HS-27A (cell line): Measurements from ENCODE around the gene FAM117B.
A peak's percentile ranks its signal among the peaks of the same experiment; 100 is the strongest.
"Not testable (repeated sequence)": the region's sequence is repeated elsewhere in the genome, so short reads cannot be mapped to it uniquely, and the experiment has no call there.

Experiments
- DNase-seq: peaks from one replicate; pipeline ENCODE4 v3.0.0-alpha.2; 2012; ENCODE audit warnings: low read depth, missing footprints

The FAM117B gene

DNA sequence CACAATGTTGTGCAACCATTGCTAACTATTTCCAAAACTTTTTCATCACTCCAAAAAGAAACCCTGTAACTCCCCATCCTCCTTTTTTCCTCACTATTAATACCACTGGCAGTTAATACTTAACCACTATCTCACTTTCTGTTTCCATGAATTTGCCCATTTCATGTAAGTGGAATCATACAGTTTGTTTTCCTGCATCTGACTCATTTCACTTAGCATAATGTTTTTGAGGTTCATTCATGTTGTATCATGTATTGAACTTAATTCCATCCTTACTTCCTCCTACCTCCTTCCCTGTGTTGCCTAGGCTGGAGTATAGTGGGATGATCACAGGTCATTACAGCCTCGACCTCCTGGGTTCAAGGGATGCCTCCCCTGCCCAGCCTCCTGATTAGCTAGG is 68.3 kb downstream of the FAM117B start:
- no peak for DNase-seq

DNA sequence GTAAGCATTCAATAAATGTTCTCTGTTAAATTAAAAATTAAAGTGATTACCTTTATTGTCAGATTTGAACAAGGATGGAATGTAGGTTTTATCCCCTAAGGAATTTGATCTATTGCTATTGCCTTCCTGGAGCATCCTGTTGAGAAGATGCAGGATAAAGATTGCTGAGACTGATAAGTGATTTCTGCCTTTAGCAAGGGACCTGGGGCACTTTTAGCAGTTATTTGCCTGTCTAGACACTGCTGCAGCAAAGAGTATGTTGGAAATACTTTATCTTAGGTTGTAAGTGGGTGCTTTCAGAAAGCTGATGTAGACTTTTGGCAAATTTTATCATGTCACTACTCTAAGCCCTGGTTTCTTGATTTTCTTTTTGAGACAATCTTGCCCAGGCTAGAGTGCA is 69.5 kb downstream of the FAM117B start:
- no peak for DNase-seq

GRCh38 chr2:202705446-202706020 is 70.8 kb downstream of the FAM117B start:
- DNase-seq = no peak

DNA sequence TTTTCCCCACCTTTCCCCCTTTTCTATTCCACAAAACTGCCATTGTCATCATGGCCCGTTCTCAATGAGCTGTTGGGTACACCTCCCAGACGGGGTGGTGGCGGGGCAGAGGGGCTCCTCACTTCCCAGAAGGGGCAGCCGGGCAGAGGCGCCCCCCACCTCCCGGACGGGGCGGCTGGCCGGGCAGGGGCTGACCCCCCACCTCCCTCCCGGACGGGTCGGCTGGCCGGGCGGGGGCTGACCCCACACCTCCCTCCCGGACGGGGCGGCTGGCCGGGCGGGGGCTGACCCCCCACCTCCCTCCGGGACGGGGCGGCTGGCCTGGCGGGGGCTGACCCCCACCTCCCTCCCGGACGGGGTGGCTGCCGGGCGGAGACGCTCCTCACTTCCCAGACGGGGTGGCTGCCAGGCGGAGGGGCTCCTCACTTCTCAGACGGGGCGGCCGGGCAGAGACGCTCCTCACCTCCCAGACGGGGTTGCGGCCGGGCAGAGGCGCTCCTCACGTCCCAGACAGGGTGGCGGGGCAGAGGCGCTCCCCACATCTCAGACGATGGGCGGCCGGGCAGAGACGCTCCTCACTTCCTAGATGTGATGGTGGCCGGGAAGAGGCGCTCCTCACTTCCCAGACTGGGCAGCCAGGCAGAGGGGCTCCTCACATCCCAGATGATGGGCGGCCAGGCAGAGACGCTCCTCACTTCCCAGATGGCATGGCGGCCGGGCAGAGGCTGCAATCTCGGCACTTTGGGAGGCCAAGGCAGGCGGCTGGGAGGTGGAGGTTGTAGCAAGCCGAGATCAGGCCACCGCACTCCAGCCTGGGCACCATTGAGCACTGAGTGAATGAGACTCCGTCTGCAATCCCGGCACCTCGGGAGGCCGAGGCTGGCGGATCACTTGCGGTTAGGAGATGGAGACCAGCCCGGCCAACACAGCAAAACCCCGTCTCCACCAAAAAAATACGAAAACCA is 80.5 kb downstream of the FAM117B start:
- not testable (repeated sequence) for DNase-seq

DNA sequence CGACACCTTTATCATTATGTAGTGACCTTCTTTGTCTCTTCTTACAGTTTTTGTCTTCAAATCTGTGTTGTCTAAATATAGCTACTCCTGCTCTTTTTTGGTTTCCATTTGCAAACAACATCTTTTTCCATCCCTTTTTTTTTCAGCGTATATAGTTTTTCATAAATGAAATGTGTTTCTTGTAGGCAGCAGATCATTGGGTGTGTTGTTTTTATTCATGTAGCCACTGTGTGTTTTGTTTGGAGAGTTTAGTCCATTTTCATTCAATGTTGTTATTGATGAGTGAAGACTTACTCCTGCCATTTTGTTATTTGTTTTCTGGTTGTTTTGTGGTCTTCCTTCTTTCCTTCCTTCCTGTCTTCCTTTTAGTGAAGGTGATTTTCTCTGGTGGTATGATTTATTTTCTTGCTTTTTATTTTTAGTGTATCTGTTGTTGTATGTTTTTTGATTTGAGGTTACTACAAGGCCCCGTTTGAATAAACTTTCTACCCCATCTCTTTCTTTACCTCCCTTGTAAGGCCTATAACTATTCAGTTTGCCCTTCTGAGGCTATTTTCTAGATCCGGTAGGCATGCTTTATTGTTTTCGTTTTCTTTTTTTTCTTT is 81.4 kb downstream of the FAM117B start:
- DNase-seq = no peak

GRCh38 chr2:202716953-202717597 is 82.3 kb downstream of the FAM117B start:
- DNase-seq = no peak

GRCh38 chr2:202717598-202718310 is 83.0 kb downstream of the FAM117B start:
- DNase-seq = no peak

GRCh38 chr2:202718614-202719013 is 83.8 kb downstream of the FAM117B start:
- DNase-seq = peak; percentile 11

DNA sequence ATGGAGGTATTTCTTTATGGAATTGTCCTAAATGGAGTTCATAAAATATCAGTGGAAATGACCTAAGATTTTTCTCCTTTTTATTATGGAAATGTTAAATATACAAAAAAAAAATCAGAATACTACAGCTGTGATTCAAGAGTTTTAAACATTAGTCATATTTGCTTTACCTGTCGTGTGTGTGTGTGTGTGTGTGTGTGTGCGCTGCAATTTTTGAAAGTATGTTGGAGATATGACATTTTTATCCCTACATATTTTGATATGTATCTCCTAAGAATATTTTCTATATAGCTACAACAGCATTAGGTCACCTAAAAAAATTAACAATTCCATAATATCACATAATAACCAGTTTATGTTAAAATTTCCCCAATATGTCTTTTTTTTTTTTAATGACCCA is 85.5 kb downstream of the FAM117B start:
- DNase-seq = no peak

GRCh38 chr2:202721621-202722020 is 86.9 kb downstream of the FAM117B start:
- peak; percentile 30 for DNase-seq

- no peak for DNase-seq
These were observed 89.0 kb downstream of the FAM117B start for GRCh38 chr2:202723746-202724145.

DNA sequence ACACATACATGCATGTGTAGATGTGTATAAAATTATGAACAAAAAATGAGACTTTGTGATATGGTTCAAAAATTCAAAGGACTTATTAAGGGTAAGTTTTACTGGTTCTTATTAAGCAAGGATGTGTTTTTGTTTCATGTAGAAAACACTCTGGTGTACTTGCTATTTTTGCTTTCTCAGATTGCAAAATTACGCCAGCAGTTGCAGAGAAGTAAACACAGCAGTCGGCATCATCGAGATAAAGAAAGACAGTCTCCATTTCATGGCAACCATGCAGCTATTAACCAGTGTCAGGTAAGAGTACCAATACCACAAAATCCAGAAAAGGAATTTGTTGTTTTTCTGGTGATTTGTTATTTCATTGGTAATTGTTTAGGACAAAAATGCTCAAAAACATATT is 91.3 kb downstream of the FAM117B start:
- DNase-seq = no peak

DNA sequence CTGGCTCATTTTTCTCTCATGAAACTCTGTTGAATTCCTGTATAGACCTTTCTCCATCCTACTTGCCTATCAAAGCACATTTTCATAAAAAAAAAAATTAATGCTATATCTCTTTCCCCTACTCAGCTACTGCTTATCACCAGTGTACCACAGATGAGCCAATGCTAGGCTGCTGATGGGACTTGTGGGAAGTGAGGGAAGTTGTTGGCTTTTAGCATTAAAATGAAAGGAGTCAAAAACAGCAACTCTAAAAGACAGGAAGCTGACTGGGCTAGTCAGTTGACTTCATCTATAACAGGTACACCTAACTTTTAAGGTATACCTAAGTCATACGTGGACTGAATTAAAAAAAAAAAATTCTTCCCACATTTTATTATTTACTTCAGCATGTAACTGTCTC is 102.1 kb downstream of the FAM117B start:
- DNase-seq = no peak

DNA sequence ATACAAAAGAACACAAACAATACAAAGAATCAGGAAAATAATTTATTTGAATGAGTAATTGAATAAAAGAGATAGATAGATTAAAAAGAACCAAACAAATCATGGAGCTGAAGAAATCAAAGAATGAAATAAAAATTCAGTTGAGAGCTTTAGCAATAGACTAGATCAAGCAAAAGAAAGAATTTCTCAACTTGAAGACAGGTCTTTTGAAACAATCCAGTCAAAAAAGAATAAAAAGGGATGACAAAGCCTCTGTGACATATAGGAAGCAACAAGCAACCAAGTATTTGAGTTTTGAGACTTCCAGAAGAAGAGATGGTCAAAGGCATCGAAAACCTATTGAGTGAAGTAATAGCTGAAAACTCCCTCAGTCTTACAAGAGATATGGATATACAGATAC is 108.8 kb downstream of the FAM117B start:
- no peak for DNase-seq

- no peak for DNase-seq
These were observed 114.7 kb downstream of the FAM117B start for GRCh38 chr2:202749477-202749876.

DNA sequence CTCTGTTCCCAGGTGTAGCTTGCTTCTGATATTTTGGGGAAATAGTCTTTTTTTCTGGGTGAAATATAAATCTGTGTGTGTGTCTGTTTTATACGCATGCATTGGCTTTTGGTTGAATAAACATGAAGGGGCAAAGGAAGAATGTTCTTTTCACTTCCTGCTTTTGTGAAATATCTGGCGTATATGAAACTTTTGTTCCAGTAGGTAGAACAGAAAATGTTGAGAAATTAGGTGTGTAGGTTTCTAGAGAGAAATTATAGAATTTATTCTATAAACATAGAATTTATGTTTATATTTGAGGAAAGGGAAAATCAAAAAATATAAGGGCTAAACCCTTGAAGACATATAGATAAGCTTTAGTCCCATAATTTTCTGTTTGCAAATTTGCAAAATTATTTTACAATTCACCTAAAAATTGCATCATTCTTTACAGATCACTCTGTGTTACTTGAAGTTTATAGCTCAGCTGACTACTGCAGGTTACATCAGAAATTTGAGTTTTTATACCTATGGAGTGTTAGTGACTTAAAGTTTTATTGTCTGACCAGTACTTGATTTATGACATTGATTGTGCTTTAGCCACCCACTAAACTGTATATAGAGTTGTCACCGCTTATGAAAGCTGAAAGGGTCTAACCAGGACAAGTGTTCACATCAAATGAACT is 116.1 kb downstream of the FAM117B start:
- DNase-seq = no peak

DNA sequence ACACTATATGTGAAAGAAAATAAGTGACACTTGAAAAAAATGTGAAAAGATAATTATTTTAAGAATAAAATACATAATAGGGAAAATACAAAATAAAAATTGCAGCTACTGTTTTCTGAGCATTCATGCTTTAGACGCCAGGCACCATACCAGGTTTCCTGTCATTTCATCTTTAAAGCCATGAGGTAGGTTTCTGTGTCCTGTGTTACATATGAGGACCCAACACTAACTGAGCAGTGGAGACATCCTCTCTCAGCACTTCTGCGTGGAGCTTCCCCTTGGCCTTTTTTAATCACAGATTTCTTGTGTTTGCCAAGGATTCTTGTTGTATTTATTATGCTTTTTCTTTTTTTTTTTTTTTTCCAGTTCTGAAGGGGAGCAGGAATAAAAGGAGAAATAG is 117.3 kb downstream of the FAM117B start:
- DNase-seq = no peak

DNA sequence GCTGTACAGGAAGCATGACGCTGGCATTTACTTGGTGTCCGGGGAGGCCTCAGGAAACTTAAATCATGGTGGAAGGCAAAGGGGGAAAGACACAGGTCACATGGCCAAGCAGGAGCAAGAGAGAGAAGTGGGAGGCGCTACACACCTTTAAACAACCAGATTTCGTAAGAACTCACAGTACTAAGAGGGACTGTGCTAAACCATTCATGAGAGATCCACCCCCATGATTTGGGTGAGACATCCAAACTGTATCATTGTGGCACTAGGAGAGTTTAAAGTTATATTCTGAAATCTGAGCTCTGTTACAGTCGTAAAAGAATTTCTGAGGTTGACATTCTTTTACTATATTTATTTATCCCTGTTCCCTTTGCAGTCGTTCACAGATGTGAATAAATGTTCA is 120.2 kb downstream of the FAM117B start:
- DNase-seq = no peak

GRCh38 chr2:202756598-202756997 is 121.8 kb downstream of the FAM117B start:
- DNase-seq = no peak

DNA sequence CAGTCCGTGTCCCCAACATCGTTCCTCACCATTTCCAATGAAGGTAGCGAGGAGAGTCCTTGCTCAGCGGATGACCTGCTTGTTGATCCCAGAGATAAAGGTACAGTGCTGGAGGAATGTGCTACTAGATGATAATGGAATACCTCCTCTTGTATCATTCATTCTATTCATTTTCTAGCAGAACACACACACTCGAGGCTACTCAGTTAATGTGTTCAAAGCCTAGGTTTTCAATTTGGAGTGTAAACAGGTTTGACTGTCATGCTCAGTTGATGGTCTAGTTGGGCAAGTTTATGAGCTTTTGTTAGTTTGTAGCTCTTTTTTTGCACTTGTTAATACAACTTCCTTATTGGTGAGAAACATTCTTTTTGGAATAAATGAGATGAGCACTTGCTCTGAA is 122.6 kb downstream of the FAM117B start:
- no peak for DNase-seq

- DNase-seq = no peak
These were observed 123.4 kb downstream of the FAM117B start for GRCh38 chr2:202758128-202758527.
